GM23338 (cell line): ENCODE data around the gene CDH4. TPM values are rescaled to one million over a fixed set of nuclear protein-coding genes. Genes with fewer than 3 reads are reported as not detected.
A peak's percentile ranks its signal among the peaks of the same experiment; 100 is the strongest.

Source experiments
- ATAC-seq: fragments of 200-7000 bp; cut with Tn5 transposase; 3 replicates; pipeline ENCODE4 v1.9.1; 2020
- DNase-seq: peaks from one replicate; pipeline ENCODE4 v3.0.0-alpha.2; 2015; ENCODE audit warnings: low spot score
- H2AFZ ChIP-seq: fragments of 200-600 bp; sonication (generic); 2 replicates; pipeline ENCODE4 v1.8.0; 2016; ENCODE audit warnings: antibody characterized with exemption, mild to moderate bottlenecking, moderate library complexity
- H3F3A ChIP-seq: fragments of 200-600 bp; sonication (generic); replicated peaks from 2 replicates; pipeline ENCODE4 v1.8.0; 2017; ENCODE audit warnings: antibody characterized with exemption, mixed run types, low read depth
- H3K27ac ChIP-seq: fragments of 200-600 bp; sonication (generic); 2 replicates; pipeline ENCODE4 v1.6.1; 2016; ENCODE audit warnings: low read depth
- H3K27me3 ChIP-seq: fragments of 200-600 bp; sonication (generic); 2 replicates; pipeline ENCODE4 v1.8.0; 2016; ENCODE audit warnings: mild to moderate bottlenecking, mixed run types, moderate library complexity; ENCODE audit not compliant: insufficient read depth
- H3K36me3 ChIP-seq: fragments of 200-600 bp; sonication (generic); 2 replicates; pipeline ENCODE4 v1.8.0; 2016; ENCODE audit warnings: mild to moderate bottlenecking; ENCODE audit not compliant: insufficient read depth
- H3K4me1 ChIP-seq: fragments of 200-600 bp; sonication (generic); 2 replicates; pipeline ENCODE4 v1.8.0; 2016; ENCODE audit warnings: mild to moderate bottlenecking, moderate library complexity; ENCODE audit not compliant: insufficient read depth
- H3K4me2 ChIP-seq: fragments of 200-600 bp; sonication (generic); 2 replicates; pipeline ENCODE4 v1.7.1; 2017; ENCODE audit warnings: mixed run types
- H3K4me3 ChIP-seq: fragments of 200-600 bp; sonication (generic); 2 replicates; pipeline ENCODE4 v1.6.1; 2016; ENCODE audit warnings: mixed run types
- H3K79me2 ChIP-seq: fragments of 200-600 bp; sonication (generic); replicated peaks from 2 replicates; pipeline ENCODE4 v1.8.0; 2017; ENCODE audit warnings: mild to moderate bottlenecking; ENCODE audit not compliant: insufficient read depth
- H3K9me2 ChIP-seq: fragments of 200-600 bp; sonication (generic); 2 replicates; pipeline ENCODE4 v1.8.0; 2017; ENCODE audit not compliant: insufficient read depth
- H4K20me1 ChIP-seq: fragments of 200-600 bp; sonication (generic); replicated peaks from 2 replicates; pipeline ENCODE4 v1.8.0; 2017; ENCODE audit warnings: mild to moderate bottlenecking; ENCODE audit not compliant: insufficient read depth
- H3K27ac Mint-ChIP-seq: 2 replicates; pipeline ENCODE4 v1.8.0; 2020; ENCODE audit warnings: inconsistent platforms, mild to moderate bottlenecking, moderate library complexity, mixed read lengths
- H3K27me3 Mint-ChIP-seq: 3 replicates; pipeline ENCODE4 v1.8.0; 2022; ENCODE audit warnings: low read depth, mild to moderate bottlenecking, moderate library complexity, mixed read lengths, inconsistent platforms; ENCODE audit not compliant: insufficient read depth, poor library complexity
- H3K36me3 Mint-ChIP-seq: 3 replicates; pipeline ENCODE4 v1.8.0; 2021; ENCODE audit warnings: low read depth, mild to moderate bottlenecking, inconsistent platforms, moderate library complexity, mixed read lengths
- H3K4me1 Mint-ChIP-seq: 3 replicates; pipeline ENCODE4 v1.8.0; 2020; ENCODE audit warnings: mild to moderate bottlenecking, inconsistent platforms, mixed read lengths
- H3K4me3 Mint-ChIP-seq: 3 replicates; pipeline ENCODE4 v1.8.0; 2021; ENCODE audit warnings: moderate library complexity, mild to moderate bottlenecking, inconsistent platforms, mixed read lengths
- H3K9me3 Mint-ChIP-seq: 3 replicates; pipeline ENCODE4 v1.8.0; 2020; ENCODE audit warnings: moderate library complexity, mild to moderate bottlenecking, inconsistent platforms, mixed read lengths
- CREB1 ChIP-seq: fragments of 250-450 bp; sonication (Bioruptor Pico); IDR thresholded peaks from 2 replicates; pipeline ENCODE4 v1.5.0; 2020; ENCODE audit warnings: low read depth, mild to moderate bottlenecking, moderate library complexity
- EZH2phosphoT487 ChIP-seq: fragments of 200-600 bp; sonication (generic); IDR thresholded peaks from one replicate; pipeline ENCODE4 v1.8.1; 2018; ENCODE audit warnings: antibody characterized with exemption; ENCODE audit not compliant: unreplicated experiment
- NANOG ChIP-seq: IDR thresholded peaks from 2 replicates; pipeline ENCODE4 v1.6.1; 2016; ENCODE audit warnings: antibody characterized with exemption, borderline replicate concordance
- POLR2AphosphoS5 ChIP-seq: IDR thresholded peaks from 2 replicates; pipeline ENCODE4 v1.6.1; 2016; ENCODE audit warnings: antibody characterized with exemption, low read depth
- ZNF114 ChIP-seq: fragments of 250-450 bp; sonication (Bioruptor Pico); IDR thresholded peaks from 2 replicates; pipeline ENCODE4 v1.5.0; 2020; ENCODE audit warnings: mild to moderate bottlenecking, moderate library complexity
- ZNF331 ChIP-seq: fragments of 250-450 bp; sonication (Bioruptor Pico); IDR thresholded peaks from 2 replicates; pipeline ENCODE4 v1.5.0; 2020; ENCODE audit warnings: low read depth, mild to moderate bottlenecking, moderate library complexity
- polyA plus RNA-seq: library from polyadenylated mRNA; unstranded; fragments of >200 nt; fragmentation: Nextera tagmentation; extraction: Ambion mirVana; gene quantifications from 2 replicates; pipeline ENCODE4 v1.2.1, GENCODE V29; 2016
- total RNA-seq: library from RNA; depleted of rRNA; stranded (reverse); fragments of >200 nt; shearing (Covaris generic); gene quantifications from 2 replicates; pipeline ENCODE4 v1.2.3, GENCODE V29; 2014
- TF ChIP-seq, protein P1 (sequence below): fragments of 250-450 bp; sonication (Bioruptor Pico); IDR thresholded peaks from 2 replicates; pipeline ENCODE4 v1.5.0; 2020; ENCODE audit warnings: mild to moderate bottlenecking, moderate library complexity

The CDH4 gene
- total and polyA plus RNA-seq, 2 experiments from 2014 or later, result 1.2 to 4.2 TPM

DNA sequence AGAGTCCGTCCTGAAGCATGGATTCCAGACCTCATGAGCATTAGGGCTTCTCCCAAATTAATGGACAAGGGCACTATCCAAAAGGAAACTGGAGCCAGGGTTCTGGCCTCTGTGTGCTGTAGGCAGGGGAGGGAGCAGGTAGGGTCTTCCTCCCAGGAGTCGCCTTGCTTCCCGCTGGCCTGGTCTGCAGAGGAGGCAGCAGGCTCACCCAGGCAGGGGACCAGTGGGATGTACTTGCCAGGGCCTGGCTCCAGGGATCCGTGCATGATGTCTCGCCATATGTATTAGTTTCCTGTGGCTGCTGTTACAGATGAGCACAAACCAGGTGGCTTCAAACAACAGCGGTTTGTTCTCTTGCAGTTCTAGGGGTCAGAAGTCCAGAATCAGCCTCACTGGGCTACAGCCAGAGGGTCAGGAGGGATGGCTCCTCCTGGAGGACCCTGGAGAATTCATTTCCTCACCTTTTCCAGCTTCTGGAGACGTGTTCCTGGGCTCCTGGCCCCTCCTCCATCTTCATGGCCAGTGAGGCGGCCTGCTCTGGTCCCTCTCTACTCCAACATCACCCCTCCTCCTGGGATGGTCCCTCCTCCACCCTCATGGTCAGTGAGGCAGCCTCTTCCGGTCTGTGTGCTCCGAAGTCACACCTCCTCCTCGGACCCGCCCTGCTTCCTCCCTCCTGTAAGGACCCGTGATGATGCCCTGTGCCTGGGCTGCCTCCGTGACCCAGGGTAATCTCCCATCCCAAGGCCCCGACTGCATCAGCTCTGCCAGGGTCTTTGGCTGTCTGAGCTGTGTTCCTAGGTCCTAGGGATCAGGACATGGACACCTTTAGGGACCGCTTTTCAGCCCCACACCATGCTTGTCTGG, 329.1 kb downstream of the CDH4 start:
- no peaks in the 10 kb centered on the region for H3K4me1 ChIP-seq
- peaks cover 4% of the 10 kb centered on the region; the same call in 1 of the 2 replicates for H3K27me3 ChIP-seq
- no peaks in the 10 kb centered on the region for H3K79me2 ChIP-seq
- Mint-ChIP-seq H3K27me3 (peaks cover 18% of the 10 kb centered on the region), H3K27ac (no peak overlapping the region), H3K4me3 (no peak overlapping the region), H3K36me3 (no peaks in the 10 kb centered on the region), H3K4me1 (peaks cover 14% of the 10 kb centered on the region), H3K9me3 (no peaks in the 10 kb centered on the region; the same call in 2 of the 3 replicates)
- TF ChIP-seq, protein P1, sequence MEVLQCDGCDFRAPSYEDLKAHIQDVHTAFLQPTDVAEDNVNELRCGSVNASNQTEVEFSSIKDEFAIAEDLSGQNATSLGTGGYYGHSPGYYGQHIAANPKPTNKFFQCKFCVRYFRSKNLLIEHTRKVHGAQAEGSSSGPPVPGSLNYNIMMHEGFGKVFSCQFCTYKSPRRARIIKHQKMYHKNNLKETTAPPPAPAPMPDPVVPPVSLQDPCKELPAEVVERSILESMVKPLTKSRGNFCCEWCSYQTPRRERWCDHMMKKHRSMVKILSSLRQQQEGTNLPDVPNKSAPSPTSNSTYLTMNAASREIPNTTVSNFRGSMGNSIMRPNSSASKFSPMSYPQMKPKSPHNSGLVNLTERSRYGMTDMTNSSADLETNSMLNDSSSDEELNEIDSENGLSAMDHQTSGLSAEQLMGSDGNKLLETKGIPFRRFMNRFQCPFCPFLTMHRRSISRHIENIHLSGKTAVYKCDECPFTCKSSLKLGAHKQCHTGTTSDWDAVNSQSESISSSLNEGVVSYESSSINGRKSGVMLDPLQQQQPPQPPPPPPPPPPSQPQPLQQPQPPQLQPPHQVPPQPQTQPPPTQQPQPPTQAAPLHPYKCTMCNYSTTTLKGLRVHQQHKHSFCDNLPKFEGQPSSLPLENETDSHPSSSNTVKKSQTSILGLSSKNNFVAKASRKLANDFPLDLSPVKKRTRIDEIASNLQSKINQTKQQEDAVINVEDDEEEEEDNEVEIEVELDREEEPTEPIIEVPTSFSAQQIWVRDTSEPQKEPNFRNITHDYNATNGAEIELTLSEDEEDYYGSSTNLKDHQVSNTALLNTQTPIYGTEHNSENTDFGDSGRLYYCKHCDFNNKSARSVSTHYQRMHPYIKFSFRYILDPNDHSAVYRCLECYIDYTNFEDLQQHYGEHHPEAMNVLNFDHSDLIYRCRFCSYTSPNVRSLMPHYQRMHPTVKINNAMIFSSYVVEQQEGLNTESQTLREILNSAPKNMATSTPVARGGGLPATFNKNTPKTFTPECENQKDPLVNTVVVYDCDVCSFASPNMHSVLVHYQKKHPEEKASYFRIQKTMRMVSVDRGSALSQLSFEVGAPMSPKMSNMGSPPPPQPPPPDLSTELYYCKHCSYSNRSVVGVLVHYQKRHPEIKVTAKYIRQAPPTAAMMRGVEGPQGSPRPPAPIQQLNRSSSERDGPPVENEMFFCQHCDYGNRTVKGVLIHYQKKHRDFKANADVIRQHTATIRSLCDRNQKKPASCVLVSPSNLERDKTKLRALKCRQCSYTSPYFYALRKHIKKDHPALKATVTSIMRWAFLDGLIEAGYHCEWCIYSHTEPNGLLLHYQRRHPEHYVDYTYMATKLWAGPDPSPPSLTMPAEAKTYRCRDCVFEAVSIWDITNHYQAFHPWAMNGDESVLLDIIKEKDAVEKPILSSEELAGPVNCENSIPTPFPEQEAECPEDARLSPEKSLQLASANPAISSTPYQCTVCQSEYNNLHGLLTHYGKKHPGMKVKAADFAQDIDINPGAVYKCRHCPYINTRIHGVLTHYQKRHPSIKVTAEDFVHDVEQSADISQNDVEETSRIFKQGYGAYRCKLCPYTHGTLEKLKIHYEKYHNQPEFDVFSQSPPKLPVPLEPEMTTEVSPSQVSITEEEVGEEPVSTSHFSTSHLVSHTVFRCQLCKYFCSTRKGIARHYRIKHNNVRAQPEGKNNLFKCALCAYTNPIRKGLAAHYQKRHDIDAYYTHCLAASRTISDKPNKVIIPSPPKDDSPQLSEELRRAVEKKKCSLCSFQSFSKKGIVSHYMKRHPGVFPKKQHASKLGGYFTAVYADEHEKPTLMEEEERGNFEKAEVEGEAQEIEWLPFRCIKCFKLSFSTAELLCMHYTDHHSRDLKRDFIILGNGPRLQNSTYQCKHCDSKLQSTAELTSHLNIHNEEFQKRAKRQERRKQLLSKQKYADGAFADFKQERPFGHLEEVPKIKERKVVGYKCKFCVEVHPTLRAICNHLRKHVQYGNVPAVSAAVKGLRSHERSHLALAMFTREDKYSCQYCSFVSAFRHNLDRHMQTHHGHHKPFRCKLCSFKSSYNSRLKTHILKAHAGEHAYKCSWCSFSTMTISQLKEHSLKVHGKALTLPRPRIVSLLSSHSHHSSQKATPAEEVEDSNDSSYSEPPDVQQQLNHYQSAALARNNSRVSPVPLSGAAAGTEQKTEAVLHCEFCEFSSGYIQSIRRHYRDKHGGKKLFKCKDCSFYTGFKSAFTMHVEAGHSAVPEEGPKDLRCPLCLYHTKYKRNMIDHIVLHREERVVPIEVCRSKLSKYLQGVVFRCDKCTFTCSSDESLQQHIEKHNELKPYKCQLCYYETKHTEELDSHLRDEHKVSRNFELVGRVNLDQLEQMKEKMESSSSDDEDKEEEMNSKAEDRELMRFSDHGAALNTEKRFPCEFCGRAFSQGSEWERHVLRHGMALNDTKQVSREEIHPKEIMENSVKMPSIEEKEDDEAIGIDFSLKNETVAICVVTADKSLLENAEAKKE (CRISPR knock-in tag), result no peak
- no peak for TF ChIP-seq CREB1 (CRISPR knock-in tag)
- TF ChIP-seq ZNF114 (CRISPR knock-in tag), result no peak
- no peak for TF ChIP-seq ZNF331
- no peaks in the 10 kb centered on the region for H3F3A ChIP-seq
- H2AFZ ChIP-seq, result no peak overlapping the region
- H4K20me1 ChIP-seq, result no peaks in the 10 kb centered on the region
- no peak; the same call in 2 of the 3 replicates for ATAC-seq
- peaks cover 5% of the 10 kb centered on the region; the same call in 1 of the 2 replicates for H3K9me2 ChIP-seq
- no peak overlapping the region for H3K4me3 ChIP-seq
- H3K4me2 ChIP-seq, result no peak overlapping the region
- DNase-seq, result no peak
- H3K36me3 ChIP-seq, result no peaks in the 10 kb centered on the region
- no peak overlapping the region for H3K27ac ChIP-seq

DNA sequence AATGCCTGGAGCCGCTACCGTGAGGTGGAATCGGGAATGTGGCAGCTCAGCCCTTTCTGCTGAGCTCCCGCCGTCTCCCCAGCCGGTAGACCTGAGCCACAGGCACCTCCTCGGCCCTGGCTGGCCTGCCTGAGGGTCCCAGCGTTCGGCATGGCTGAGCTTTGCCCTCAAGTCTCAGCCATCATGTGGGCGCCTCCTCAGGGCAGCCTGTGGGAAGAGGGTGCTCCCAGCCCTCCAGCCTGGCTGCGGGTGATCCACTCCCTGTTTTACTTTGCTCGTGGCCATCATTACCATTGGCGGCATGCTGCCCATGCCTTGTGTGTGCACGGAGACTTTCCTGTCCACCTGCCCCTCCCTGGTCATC, 329.7 kb downstream of the CDH4 start:
- Histone ChIP-seq H3K4me3 (no peak overlapping the region), H3K4me2 (no peak overlapping the region), H4K20me1 (no peaks in the 10 kb centered on the region), H3K36me3 (no peaks in the 10 kb centered on the region), H3K27me3 (peaks cover 4% of the 10 kb centered on the region; the same call in 1 of the 2 replicates), H3K4me1 (no peaks in the 10 kb centered on the region), H3K9me2 (peaks cover 5% of the 10 kb centered on the region; the same call in 1 of the 2 replicates), H3F3A (no peaks in the 10 kb centered on the region), H2AFZ (no peak overlapping the region), H3K79me2 (no peaks in the 10 kb centered on the region), H3K27ac (no peak overlapping the region)
- Mint-ChIP-seq H3K27me3 (peaks cover 18% of the 10 kb centered on the region), H3K27ac (no peak overlapping the region), H3K9me3 (no peaks in the 10 kb centered on the region; the same call in 2 of the 3 replicates), H3K4me3 (no peak overlapping the region), H3K36me3 (no peaks in the 10 kb centered on the region), H3K4me1 (peaks cover 14% of the 10 kb centered on the region)
- DNase-seq (peak; percentile 33), ATAC-seq (peak; percentile 75)
- TF ChIP-seq ZNF114 (CRISPR knock-in tag) (no peak), POLR2AphosphoS5 (no peak), NANOG (no peak), EZH2phosphoT487 (no peak)
